K562 treated with DMSO at 1 percent for 4 hours (cell line): Measurements from ENCODE around the gene GOLGA8H. TPM values are rescaled to one million over a fixed set of nuclear protein-coding genes. Genes with fewer than 3 reads are reported as not detected.

ENCODE experiments used
- total RNA-seq: library from RNA; unstranded; fragments of 300-600 nt; gene quantifications from 2 replicates; pipeline ENCODE4 v1.2.3, GENCODE V29; 2022; ENCODE audit not compliant: insufficient read depth

Gene GOLGA8H, protein sequence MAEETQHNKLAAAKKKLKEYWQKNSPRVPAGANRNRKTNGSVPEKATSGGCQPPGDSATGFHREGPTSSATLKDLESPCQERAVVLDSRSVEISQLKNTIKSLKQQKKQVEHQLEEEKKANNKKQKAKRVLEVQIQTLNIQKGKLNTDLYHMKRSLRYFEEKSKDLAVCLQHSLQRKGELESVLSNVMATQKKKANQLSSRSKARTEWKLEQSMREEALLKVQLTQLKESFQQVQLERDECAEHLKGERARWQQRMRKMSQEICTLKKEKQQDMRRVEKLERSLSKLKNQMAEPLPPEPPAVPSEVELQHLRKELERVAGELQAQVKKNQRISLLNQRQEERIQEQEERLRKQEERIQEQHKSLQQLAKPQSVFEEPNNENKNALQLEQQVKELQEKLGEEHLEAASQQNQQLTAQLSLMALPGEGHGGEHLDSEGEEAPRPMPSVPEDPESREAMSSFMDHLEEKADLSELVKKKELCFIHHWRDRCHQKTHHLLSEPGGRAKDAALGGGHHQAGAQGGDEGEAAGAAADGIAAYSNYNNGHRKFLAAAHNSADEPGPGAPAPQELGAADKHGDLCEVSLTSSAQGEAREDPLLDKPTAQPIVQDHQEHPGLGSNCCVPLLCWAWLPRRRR
- not detected in 2 replicates for total RNA-seq

DNA sequence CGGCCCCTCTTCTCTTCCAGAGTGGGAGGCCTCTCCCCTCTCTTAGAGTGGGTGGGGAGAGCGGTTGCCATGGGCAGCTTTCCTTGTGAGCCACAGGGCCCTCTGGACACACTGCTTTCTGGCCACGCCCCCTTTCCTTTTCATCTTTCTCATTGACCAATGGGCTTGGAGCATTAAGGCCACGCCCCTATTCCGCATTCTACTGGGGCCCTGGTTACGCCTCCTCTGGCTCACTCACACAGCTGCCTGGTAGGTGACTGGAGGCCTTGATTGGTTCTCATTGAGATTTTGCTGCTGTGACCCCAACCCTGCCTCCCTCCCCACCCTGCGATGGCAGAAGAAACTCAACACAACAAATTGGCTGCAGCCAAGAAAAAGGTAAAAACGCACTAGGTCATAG is at the start of gene GOLGA8H:
TSS of gene GOLGA8H (plus strand) at position 233 of the 400 bp plus-strand sequence. CDS start at position 331, 98 bp downstream.

DNA sequence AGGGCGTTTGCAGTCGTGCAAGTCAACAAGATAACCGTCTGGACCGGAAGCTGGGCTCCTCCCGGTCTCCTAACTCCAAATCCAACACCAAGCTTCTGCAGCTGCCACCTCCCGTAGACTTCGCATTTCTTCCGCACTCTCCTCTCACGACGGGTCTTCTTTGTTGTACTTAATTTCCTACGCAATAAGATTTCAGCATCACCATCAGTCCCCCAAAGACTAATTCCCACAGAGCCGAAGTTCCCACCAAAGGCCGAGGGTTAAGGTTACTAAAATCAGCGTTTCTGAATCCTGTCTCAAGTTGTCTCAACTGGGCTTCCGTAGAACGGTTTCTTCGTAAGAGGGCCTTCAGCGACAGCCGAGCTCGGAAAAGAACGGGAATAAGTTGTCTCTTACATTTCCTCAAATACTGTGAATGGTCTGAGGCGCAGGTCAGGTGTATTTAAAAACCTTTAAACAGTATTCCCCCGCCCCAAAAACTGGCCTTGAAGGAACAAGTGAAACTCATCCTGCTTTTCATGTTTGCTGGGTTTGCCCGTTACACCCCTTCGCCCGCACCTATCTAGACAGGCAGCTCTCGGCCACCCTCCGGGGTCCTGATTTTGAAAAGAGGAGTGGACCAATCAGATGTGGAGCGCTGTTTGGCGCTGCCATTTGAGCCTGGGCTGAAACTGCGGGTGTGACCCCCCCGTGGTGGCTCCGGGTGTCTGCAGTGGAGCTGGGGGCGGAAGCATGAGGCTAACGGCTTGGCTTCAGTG is 21.8 kb downstream of the GOLGA8H start, which contains the start of gene ARHGAP11B:
TSS of gene ARHGAP11B (plus strand) at position 693 of the 758 bp plus-strand sequence.

Other genes with a start within 250 kb of the GOLGA8H start
- gene CHRFAM7A, start 210.5 kb upstream of the GOLGA8H start, total RNA-seq, result not detected in 2 replicates
- gene GOLGA8R, start 189.8 kb upstream of the GOLGA8H start, total RNA-seq, result not detected in 2 replicates
- not detected in 2 replicates for gene GOLGA8Q, start 52.0 kb upstream of the GOLGA8H start, total RNA-seq